ENCODE data around the gene TMEM273. TPM values are rescaled to one million over a fixed set of nuclear protein-coding genes. Genes with fewer than 3 reads are reported as not detected.
"Not testable (repeated sequence)": the region's sequence is repeated elsewhere in the genome, so short reads cannot be mapped to it uniquely, and the experiment has no call there.

Gene TMEM273
- polyA plus RNA-seq, 1 of the 3 experiments (the other 2 are of a cell fraction), result not detected

DNA sequence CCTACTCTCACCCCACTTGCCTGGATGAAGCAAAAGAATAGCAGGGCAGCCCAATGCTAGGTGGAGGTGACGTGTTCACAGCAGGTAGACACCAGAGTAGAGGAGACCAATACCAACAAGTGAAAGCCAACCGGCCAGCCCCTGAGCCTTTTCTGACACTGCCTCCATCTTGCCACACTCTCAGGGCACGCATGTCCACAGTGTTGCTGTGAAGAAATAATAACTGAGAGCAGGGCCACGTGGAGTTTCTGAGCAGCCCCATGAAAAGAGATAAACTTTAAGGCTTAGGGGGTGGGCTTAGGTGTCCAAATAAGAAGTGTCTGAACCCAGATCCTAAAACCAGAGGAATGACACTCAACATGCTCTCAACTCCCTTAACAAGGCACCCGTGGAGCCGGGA, 9.0 kb upstream of the TMEM273 start:
- WGBS (ENCODE audit: low lambda C conversion rate), result 43% methylated on average over 6 of the region's 6 CpGs
- POLR2A ChIA-PET, result no interaction called here
- CTCF ChIA-PET, result no interaction called here

DNA sequence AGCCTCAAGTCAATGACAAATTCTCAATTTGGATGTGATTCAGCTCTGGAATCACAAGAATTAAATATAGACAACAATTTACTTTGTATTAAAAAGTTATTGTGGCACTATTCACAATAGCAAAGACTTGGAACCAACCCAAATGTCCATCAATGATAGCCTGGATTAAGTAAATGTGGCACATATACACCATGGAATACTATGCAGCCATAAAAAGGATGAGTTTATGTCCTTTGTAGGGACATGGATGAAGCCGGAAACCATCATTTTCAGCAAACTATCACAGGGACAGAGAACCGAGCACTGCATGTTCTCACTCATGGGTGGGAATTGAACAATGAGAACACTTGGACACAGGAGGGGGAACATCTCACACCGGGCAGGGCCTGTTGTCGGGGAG, 7.7 kb upstream of the TMEM273 start:
- CTCF ChIA-PET, result interaction anchor here (1.4 kb wide), 1 partner anchor 17 kb away, joined by 3 read pairs; no protein-coding TSS in a partner anchor
- H4K20me1 ChIP-seq (ENCODE audit: insufficient read depth); H3K9me3 ChIP-seq; H3K79me2 ChIP-seq (ENCODE audit: insufficient read depth); H3K36me3 ChIP-seq (replicated peaks in 1 of 2; ENCODE audit: control insufficient read depth in 1 of 2, insufficient read depth in 2 of 2, low read length in 1 of 2); H3K4me3 ChIP-seq (ENCODE audit: low read depth in 2 of 2, low read length in 1 of 2); DNase-seq; H3F3A ChIP-seq (replicated peaks; ENCODE audit: insufficient read depth); H3K27ac ChIP-seq (ENCODE audit: low read depth in 2 of 2, low read length in 1 of 2); H3K9me2 ChIP-seq; H3K4me1 ChIP-seq (ENCODE audit: control insufficient read depth in 1 of 2, insufficient read depth in 2 of 2, low read depth in 1 of 2, low read length in 1 of 2); H3K27me3 ChIP-seq (ENCODE audit: insufficient read depth); H3K4me2 ChIP-seq; POLR2A ChIA-PET; H2AFZ ChIP-seq (ENCODE audit: low read depth); H3K9ac ChIP-seq: not testable (repeated sequence)
- WGBS (ENCODE audit: low lambda C conversion rate), result 33% methylated on average over 4 of the region's 4 CpGs

More for the DNA sequence above, 9.0 kb upstream of the TMEM273 start:
- Histone ChIP-seq H3K4me2 (no peak overlapping the region), H3K79me2 (ENCODE audit: insufficient read depth) (no peaks in the 10 kb centered on the region), H3K36me3 (replicated peaks in 1 of 2; ENCODE audit: control insufficient read depth in 1 of 2, insufficient read depth in 2 of 2, low read length in 1 of 2) (no peaks in the 10 kb centered on the region), H3K27me3 (ENCODE audit: insufficient read depth) (no peaks in the 10 kb centered on the region), H2AFZ (ENCODE audit: low read depth) (no peak overlapping the region), H3F3A (replicated peaks; ENCODE audit: insufficient read depth) (no peaks in the 10 kb centered on the region), H3K4me1 (ENCODE audit: control insufficient read depth in 1 of 2, insufficient read depth in 2 of 2, low read depth in 1 of 2, low read length in 1 of 2) (no peaks in the 10 kb centered on the region), H3K27ac (ENCODE audit: low read depth in 2 of 2, low read length in 1 of 2) (no peak overlapping the region), H3K9me2 (no peaks in the 10 kb centered on the region), H3K9ac (no peak overlapping the region), H3K9me3 (no peaks in the 10 kb centered on the region), H4K20me1 (ENCODE audit: insufficient read depth) (no peaks in the 10 kb centered on the region), H3K4me3 (ENCODE audit: low read depth in 2 of 2, low read length in 1 of 2) (no peak overlapping the region)
- DNase-seq, result no peak
- TF ChIP-seq FOSL2 (IDR thresholded peaks at IDR 0.05; ENCODE audit: borderline replicate concordance, low read depth) (no peak), RCOR1 (IDR thresholded peaks at IDR 0.05; ENCODE audit: low read length) (no peak), GATA2 (CRISPR knock-in tag; IDR thresholded peaks at IDR 0.05) (no peak), CHD2 (IDR thresholded peaks at IDR 0.05; ENCODE audit: low read length, partially characterized antibody) (no peak), JUND (IDR thresholded peaks at IDR 0.05) (no peak), SMC3 (IDR thresholded peaks at IDR 0.05; ENCODE audit: low read depth, low read length) (no peak), ELF1 (IDR thresholded peaks at IDR 0.05) (no peak), MEF2A (IDR thresholded peaks at IDR 0.05; ENCODE audit: borderline replicate concordance, low read depth) (no peak), TEAD4 (IDR thresholded peaks at IDR 0.05; ENCODE audit: borderline replicate concordance, insufficient read depth) (no peak), RXRA (IDR thresholded peaks at IDR 0.05; ENCODE audit: borderline replicate concordance, low read depth) (no peak)
- TF ChIP-seq, protein P1, sequence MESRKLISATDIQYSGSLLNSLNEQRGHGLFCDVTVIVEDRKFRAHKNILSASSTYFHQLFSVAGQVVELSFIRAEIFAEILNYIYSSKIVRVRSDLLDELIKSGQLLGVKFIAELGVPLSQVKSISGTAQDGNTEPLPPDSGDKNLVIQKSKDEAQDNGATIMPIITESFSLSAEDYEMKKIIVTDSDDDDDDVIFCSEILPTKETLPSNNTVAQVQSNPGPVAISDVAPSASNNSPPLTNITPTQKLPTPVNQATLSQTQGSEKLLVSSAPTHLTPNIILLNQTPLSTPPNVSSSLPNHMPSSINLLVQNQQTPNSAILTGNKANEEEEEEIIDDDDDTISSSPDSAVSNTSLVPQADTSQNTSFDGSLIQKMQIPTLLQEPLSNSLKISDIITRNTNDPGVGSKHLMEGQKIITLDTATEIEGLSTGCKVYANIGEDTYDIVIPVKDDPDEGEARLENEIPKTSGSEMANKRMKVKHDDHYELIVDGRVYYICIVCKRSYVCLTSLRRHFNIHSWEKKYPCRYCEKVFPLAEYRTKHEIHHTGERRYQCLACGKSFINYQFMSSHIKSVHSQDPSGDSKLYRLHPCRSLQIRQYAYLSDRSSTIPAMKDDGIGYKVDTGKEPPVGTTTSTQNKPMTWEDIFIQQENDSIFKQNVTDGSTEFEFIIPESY (IDR thresholded peaks at IDR 0.05; ENCODE audit: borderline replicate concordance, low read depth), result no peak
- TF ChIP-seq, protein P2, sequence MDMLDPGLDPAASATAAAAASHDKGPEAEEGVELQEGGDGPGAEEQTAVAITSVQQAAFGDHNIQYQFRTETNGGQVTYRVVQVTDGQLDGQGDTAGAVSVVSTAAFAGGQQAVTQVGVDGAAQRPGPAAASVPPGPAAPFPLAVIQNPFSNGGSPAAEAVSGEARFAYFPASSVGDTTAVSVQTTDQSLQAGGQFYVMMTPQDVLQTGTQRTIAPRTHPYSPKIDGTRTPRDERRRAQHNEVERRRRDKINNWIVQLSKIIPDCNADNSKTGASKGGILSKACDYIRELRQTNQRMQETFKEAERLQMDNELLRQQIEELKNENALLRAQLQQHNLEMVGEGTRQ (IDR thresholded peaks at IDR 0.05; ENCODE audit: borderline replicate concordance, low read depth, low read length), result no peak

Measured in SK-N-SH (cell line).